HG03520 (cell line): ENCODE data around the gene DDO.

Experiments
- ATAC-seq: cut with Tn5 transposase; IDR thresholded peaks from one replicate; pipeline ENCODE4 v1.9.1; 2021; ENCODE audit warnings: mild to moderate bottlenecking, moderate library complexity; ENCODE audit not compliant: unreplicated experiment

The DDO gene

DNA sequence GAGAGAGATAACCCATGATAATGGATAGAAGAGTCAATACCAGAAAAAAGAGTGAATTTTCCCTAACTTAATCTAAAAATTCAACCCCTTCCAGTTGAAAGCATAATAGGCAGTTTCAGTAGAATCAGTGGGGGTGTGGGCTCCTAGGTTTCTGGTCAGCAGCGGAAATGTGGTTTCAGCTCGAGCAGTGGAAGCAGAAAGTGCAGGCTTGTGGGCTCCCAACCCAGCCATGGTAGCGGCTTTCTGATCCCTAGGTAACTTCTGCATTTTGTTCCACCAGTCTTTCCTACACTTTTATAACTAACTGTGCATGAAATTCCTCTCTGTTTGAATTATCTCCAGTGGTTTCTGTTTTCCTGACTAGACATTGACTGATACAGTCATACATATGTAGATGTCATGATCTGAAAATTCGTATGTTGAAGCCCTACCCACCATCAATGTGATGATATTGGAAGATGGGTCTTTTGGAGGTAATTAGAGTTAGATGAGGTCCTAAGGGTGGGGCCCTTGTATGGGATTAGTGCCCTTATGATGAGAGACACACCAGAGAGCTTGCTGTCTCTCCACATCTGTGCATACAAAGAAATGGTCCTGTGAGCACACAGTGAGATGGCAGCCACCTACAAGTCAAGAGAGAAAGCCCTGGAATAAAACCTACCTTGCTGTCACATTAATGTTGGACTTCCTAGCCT is 6.5 kb upstream of the DDO start:
- ATAC-seq: no peak

- ATAC-seq: no peak
These were observed 3.8 kb upstream of the DDO start for GRCh38 chr6:110419028-110419739.

DNA sequence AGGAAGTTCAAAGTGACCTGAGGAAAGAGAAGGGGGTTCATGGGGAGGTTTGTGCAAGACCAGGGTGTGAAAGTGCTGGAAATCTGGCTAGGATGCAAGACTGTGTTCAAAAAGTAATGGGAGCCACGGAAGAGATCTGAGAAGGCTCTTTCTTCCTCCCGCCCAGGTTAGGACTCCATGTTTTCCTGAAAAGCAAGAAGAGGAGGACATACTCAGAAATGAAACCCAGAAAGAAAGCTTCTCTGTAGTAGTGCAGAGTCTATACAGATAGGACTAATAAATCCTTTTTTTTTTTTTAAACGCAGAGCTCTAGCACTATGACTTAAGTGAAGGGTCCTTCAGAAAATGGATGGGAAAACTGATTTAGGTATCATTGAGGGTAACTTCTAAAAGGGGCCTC is 3.2 kb upstream of the DDO start:
- no peak for ATAC-seq

DNA sequence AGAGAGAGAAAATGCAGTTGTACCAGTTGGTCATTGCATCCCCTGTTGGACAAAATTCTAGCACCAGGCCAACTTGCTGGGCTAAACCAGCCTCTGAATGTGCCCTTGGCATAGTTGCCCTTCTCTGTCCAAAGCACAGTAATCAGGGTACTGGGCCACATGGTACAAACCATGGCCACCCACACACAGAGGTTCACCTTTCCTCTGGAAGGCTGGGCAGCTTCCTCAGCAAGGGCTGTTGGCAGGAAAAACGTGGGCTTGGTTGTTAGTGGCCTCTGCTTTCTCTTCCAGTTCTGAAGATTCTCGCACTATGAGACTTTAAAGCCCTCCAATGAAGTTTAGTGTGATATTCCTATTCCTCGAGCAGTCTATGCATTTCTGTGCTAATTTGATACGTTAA is 706 bp downstream of the DDO start:
- ATAC-seq: no peak

- ATAC-seq: no peak
These were observed 3.0 kb downstream of the DDO start for GRCh38 chr6:110412360-110412759.

DNA sequence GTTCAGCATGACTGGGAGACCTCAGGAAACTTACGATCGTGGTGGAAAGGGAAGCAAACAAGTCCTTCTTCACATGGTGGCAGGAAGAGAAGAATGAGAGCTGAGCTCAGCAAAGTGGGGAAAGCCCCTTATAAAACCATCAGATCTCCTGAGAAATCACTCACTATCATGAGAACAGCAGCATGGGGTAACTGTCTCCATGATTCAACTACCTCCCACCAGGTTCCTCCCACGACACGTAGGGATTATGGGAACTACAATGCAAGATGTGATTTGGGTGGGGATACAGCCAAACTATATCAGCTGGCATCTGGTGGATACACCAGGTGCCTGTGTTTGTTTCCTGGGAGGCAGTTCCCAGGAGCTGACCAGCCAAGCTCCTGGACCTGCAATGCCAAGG is 4.9 kb downstream of the DDO start:
- ATAC-seq: no peak

DNA sequence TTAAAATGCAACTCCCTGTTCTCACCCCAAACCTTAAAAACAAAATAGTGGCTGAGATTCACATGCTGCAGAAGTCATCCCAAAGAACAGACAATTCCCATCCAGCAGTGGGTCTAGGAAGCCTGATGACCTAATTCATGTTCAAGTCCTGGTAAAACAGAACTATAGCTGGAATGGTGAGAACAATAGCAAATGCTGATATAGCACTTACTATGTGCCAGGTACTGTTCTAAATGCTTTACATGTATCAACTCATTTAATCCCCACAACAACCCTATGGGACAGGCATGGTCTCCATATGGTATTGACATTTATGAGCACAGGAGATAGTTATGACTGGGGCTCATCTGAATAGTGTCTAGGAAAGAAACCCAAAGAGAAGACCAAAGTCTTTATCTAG is 5.6 kb downstream of the DDO start:
- ATAC-seq: no peak

DNA sequence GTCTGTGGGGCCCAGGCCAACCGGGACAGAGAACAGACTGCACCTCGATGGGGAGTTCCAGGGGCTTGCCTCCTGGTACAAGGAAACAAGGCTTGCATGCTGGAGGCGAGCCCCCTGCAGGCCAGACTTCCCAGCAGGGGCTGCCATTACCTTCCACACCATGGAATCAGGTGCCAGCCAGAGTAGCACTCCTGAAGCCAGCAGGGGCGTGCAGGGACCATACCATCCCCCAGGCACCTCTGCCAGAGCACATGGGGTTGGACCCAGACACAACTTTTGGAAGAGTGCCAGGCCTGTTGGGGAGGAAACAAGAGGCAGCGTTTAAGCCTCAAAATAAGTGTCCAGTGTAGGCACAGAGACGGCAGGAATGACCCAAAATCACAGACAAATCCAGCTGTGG is 6.5 kb downstream of the DDO start:
- no peak for ATAC-seq

DNA sequence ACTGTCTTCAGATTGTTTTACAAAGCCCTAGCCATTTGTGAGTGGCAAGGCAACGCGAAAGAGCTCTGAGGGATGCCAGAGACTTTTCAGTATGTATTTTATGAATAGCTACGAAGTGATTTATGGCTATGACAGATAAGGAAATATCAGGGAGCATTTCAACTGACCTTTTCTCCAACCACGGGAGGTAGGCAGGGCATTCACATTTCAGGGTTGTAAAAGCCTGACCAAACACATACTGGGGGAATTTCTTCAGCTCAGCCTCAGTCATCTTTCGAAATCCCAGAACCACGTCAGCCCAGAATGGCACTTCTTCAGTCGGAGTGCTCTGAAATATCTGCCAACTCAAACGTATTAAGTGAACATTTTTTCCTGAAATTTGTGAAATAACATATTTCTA is 10.8 kb downstream of the DDO start:
- no peak for ATAC-seq

DNA sequence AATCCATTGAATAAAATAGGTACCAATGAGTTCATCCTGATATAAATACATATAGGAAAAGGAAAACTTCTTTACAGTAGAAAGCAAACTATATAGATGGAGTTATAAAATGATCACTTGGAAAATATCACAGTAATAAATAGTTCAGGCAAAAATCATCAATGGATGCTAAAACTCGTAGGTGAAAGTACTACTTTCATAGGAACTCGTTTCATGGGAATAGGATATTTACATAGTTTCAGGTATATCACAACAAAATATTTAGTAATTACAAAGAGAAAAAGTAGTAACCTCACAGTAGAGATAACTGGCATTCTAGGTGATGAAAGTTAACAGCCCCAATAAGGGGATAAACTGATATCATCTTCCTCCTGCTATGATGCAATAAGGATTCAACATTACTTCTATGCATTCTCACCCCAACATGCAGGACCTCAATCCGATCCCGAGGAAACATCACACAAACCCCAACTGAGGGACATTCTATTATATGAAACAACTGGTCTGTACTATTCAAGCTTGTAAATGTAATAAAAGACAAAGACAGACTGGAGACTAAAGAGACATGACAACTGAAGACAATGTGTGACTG is 13.7 kb downstream of the DDO start:
- no peak for ATAC-seq

- ATAC-seq: no peak
These were observed 15.2 kb downstream of the DDO start for GRCh38 chr6:110400208-110400607.

DNA sequence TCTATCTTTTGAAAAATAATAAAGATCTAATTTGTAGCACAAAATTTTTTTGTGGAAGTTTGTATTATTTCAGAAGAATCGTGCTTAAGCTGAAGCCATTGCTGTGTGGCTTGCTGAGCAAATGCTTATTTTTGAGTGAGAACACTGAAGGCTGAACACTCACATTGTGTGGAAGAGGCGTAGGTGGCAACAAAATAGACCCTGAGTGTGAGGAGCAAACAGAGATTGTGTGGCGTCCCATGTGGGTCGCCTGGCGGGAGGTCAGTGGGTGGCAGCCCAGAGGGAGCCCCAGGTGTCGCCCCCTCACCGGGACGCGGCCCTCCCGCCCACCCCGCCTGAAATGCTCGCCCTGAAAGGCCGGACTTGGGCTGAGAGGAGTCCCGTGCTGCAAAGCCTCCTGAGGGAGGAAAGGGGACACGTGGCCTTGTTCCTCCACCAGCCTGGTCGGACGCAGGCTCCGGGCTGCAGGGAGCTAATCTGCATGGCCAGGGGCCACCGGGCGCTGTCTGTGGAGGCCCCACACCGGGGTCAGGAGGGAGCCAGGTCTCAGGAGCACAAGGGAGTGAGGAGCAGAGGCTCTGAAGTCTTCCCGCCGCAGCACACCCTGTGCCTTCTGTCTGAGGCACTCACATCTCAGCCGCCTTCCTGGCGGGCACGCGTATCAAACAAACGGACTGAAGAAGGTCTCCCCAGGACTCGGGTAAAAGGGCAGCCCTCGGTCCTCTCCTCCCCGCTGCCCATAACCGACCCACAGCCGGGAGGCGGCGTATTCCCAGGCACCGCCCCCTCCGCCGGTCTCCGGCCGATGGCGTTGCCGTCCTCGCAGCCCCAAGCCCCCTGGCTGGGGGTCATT is 15.9 kb downstream of the DDO start:
- no peak for ATAC-seq

DNA sequence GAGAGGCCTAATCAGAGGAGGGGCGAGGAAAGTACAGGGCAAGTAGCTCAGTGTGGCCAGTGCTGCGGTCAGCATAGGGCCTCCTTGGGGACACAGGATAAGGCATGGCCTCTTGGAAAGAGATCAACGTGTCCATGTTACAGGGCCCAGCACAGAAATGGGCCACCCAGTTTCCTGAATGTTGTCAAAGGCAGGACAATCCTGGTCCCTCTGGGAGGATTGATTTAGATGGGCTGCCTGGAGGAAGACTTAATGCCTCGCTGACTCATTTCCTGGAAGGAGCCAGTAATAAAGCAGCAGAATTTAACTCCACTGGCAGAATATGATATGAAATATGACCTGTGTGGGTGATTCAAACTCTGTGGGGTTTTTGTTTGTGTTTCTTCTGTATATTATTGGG is 16.6 kb downstream of the DDO start:
- no peak for ATAC-seq

DNA sequence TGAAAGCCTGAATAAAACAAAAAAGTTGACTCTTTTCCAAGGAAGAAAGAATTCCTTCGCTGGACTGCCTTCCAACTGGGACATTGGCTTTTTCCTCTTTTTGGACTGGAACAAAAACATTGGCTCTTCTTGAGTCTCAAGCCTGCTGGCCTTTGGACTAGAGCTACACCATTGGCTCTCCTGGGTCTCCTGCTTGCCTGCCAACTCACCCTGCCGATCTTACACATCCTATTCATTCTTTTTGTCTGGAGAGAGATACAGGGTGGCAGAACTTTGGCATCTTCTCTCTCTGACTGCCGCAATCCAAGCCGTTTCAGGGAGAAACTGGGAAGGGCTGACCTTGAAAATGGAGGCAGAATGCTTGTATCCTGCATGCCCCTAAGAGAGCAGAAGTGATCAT is 20.2 kb downstream of the DDO start:
- ATAC-seq: no peak

GRCh38 chr6:110394409-110394808 is 21.0 kb downstream of the DDO start:
- no peak for ATAC-seq

- ATAC-seq: no peak
These were observed 22.6 kb downstream of the DDO start for GRCh38 chr6:110392727-110393126.

GRCh38 chr6:110390404-110390803 is 25.0 kb downstream of the DDO start:
- ATAC-seq: no peak

DNA sequence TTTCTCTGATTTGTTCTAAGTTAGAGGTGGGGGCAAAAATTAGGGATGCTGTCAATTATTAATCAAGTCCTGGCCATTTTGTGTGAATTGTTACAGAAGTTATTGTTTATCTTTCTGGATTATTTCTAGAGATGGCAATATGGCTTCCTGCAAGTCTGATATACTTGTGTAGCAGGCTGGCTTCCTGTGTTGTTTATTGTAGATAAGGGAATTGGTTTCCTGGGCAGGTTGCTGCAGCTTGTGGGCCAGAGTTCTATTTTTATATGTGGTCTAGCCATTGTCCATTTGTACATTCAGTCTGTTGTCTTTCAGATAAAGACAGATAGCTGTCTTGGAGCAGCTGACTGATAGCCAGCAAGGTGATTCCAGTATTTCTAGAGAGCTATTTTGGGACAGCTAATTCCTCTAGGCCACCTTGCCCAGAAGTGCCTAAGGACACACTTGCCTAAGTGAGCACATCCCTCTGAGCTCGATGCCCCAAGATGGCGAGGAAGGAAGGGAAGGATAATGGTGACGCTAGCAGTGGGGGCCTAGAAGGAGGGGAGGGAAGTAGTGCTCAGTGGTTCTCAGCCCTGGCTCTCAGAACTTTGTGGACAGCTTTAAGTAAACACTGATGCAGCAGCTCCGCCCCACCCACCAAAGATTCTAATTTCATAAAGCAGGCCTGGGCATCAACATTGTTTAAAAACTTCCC is 25.5 kb downstream of the DDO start:
- no peak for ATAC-seq

DNA sequence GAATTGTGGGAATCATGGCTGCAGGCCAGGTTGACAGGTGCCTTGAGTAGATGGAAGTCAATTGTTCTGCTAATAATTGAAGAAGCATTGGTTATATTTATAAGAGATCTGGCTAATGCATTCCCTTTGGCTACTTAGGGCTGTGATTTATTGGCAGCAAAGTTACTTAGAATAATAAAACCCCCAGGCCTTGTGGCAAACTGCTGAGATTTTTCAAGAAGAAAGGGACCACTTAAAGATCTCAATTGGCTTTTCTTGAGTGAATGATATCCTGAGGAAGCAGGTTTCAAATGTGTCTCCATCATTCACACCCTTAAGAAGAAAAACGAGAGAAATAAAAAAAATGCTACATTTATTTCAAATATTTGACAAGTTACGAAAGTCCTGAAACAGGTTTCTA is 27.4 kb downstream of the DDO start:
- ATAC-seq: no peak

DNA sequence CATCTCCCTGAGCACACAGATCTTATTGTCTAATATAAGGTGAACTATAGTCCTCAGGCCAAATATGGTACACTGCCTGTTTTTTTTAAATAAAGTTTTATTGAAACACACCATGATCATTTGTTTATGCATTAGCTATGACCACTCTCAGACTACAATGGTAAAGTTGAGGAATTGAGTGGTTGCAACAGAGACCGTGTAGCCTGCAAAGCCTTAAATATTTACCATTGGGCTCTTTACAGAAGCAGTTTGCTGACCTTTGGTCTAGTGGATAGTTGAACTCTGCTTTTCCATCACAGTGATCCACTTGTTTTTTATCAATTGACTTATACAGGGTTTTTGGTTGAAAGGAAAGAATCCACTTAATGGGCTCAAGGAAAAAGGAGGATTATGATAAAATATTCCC is 29.9 kb downstream of the DDO start:
- no peak for ATAC-seq

DNA sequence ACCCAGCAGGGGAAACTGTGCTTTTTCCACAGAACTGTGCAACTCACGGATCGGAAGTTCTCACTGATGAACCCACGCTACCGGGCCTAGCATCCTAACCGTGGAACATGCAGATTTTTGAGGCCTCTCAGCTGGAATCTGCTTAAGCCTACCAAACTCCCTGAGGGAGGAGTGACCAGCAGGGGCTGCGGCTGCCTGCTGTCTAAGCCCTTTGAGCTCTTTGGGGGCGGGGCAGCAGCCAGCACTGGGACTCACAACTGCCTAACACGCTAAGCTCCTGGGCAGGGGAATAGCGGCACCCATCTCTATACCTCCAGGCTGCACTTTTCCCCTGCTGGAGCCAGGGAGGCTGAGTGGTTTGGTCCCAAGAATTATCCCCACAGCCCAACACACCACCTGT is 36.8 kb downstream of the DDO start:
- no peak for ATAC-seq
